Placental pericyte (primary cell): ENCODE results near the gene IPMK. TPM values are rescaled to one million over a fixed set of nuclear protein-coding genes. Genes with fewer than 3 reads are reported as not detected.

Experiments
- total RNA-seq: library from RNA; depleted of rRNA; stranded (reverse); fragments of >200 nt; gene quantifications from 2 replicates; pipeline ENCODE4 v1.2.3, GENCODE V29; 2012

IPMK gene
- total RNA-seq, result 2.8 and 5.9 TPM in 2 replicates

GRCh38 chr10:58267713-58268453, at the start of gene IPMK:
Gene IPMK (minus strand): TSS chr10:58267894. CDS start chr10:58267611, 283 bp downstream.

GRCh38 chr10:58268946-58269781, 1.5 kb upstream of the IPMK start, which contains the start of gene CISD1:
Gene CISD1 (plus strand): TSS chr10:58269162. CDS start chr10:58269274, 112 bp downstream.

Other genes with a start within 250 kb of the IPMK start
- 15.5 and 20.0 TPM in 2 replicates for gene CISD1, start 1.3 kb upstream of the IPMK start, total RNA-seq
- gene UBE2D1, start 67.1 kb upstream of the IPMK start, total RNA-seq, result 9.2 and 15.9 TPM in 2 replicates
- gene TFAM, start 117.5 kb upstream of the IPMK start, total RNA-seq, result 17.5 and 21.6 TPM in 2 replicates
- 29.8 and 50.1 TPM in 2 replicates for gene BICC1, start 245.0 kb upstream of the IPMK start, total RNA-seq